ENCODE measurements around the gene CSTF1. TPM values are rescaled to one million over a fixed set of nuclear protein-coding genes. Genes with fewer than 3 reads are reported as not detected.

Gene CSTF1
- total and polyA plus RNA-seq, 2 donors (not counting 3 experiments of a cell fraction or from before 2014, with no cell fraction given) = 39.6 to 49.3 TPM

- TF ChIP-seq EZH2 (IDR thresholded peaks at IDR 0.05; ENCODE audit: borderline replicate concordance, low read depth, low read length, severe bottlenecking) = no peak
- TF ChIP-seq, protein P1, sequence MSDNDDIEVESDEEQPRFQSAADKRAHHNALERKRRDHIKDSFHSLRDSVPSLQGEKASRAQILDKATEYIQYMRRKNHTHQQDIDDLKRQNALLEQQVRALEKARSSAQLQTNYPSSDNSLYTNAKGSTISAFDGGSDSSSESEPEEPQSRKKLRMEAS (IDR thresholded peaks at IDR 0.05; ENCODE audit: insufficient read depth, insufficient read length) = no peak
- no peak for TF ChIP-seq POLR2AphosphoS5 (IDR thresholded peaks at IDR 0.05; ENCODE audit: insufficient read depth, low read depth, low read length)
- TF ChIP-seq MYC (IDR thresholded peaks at IDR 0.05; ENCODE audit: low read depth, low read length) = no peak
- TF ChIP-seq JUN (IDR thresholded peaks at IDR 0.05; ENCODE audit: borderline replicate concordance, insufficient read depth, insufficient read length, low read depth) = no peak
- no peak for TF ChIP-seq GATA2 (IDR thresholded peaks at IDR 0.05; ENCODE audit: insufficient read depth, insufficient read length, low read depth, low read length)
- TF ChIP-seq POLR2A (IDR thresholded peaks at IDR 0.05; ENCODE audit: low read depth, low read length) = no peak
- TF ChIP-seq FOS (IDR thresholded peaks at IDR 0.05; ENCODE audit: borderline replicate concordance, insufficient read depth, low read length) = no peak
- TF ChIP-seq, protein P2, sequence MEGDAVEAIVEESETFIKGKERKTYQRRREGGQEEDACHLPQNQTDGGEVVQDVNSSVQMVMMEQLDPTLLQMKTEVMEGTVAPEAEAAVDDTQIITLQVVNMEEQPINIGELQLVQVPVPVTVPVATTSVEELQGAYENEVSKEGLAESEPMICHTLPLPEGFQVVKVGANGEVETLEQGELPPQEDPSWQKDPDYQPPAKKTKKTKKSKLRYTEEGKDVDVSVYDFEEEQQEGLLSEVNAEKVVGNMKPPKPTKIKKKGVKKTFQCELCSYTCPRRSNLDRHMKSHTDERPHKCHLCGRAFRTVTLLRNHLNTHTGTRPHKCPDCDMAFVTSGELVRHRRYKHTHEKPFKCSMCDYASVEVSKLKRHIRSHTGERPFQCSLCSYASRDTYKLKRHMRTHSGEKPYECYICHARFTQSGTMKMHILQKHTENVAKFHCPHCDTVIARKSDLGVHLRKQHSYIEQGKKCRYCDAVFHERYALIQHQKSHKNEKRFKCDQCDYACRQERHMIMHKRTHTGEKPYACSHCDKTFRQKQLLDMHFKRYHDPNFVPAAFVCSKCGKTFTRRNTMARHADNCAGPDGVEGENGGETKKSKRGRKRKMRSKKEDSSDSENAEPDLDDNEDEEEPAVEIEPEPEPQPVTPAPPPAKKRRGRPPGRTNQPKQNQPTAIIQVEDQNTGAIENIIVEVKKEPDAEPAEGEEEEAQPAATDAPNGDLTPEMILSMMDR (IDR thresholded peaks at IDR 0.05; ENCODE audit: extremely low read depth in 1 of 2, insufficient read depth in 1 of 2, low read depth in 1 of 2, low read length in 2 of 2) = no peak
- Histone ChIP-seq H2AFZ (ENCODE audit: low read depth, low read length) (no peak overlapping the region), H3K9me3 (replicated peaks; ENCODE audit: control insufficient read depth, insufficient read depth, low read length) (no peaks in the 10 kb centered on the region), H3K4me2 (ENCODE audit: insufficient read depth, low read length) (no peak overlapping the region), H3K79me2 (ENCODE audit: control insufficient read depth, insufficient read depth, low read length) (peaks cover 42% of the 10 kb centered on the region), H3K36me3 (ENCODE audit: control insufficient read depth in 2 of 2, extremely low read depth in 1 of 2, insufficient read depth in 2 of 2, low read length in 2 of 2) (peaks cover 5 to 21% of the 10 kb centered on the region in 2 experiments), H3K27ac (ENCODE audit: insufficient read depth, low read depth, low read length) (no peak overlapping the region), H3K9me1 (replicated peaks; ENCODE audit: control insufficient read depth, extremely low read depth, insufficient read depth, low read length) (no peaks in the 10 kb centered on the region), H3K4me3 (replicated peaks in 1 of 3; ENCODE audit: insufficient read depth in 1 of 3, low read depth in 1 of 3, low read length in 3 of 3) (no peak overlapping the region), H4K20me1 (replicated peaks; ENCODE audit: control insufficient read depth, extremely low read depth, insufficient read depth, low read length) (no peaks in the 10 kb centered on the region), H3K9ac (replicated peaks; ENCODE audit: extremely low read depth, insufficient read depth, low read length) (no peak overlapping the region), H3K4me1 (ENCODE audit: control insufficient read depth, extremely low read depth, insufficient read depth, low read length) (no peaks in the 10 kb centered on the region), H3K27me3 (ENCODE audit: control insufficient read depth in 2 of 2, insufficient read depth in 2 of 2, low read length in 2 of 2) (no peaks in the 10 kb centered on the region)
- FAIRE-seq (no peak), DNase-seq (ENCODE audit: low read depth, low spot score) (no peak)
- POLR2A ChIA-PET = no interaction called here
- intact Hi-C loops (cut with micrococcal nuclease) (no loop called here), dilution Hi-C loops (cut with MboI; ENCODE audit: extremely low pct_ligation_motif_present, low sequenced_read_pairs) (no loop called here)
- CTCF ChIA-PET = no interaction called here
- BruUV-seq (replicated peaks) = no TSS peak
These were observed 19.6 kb upstream of the CSTF1 start for GRCh38 chr20:56372850-56373249.
